Karpas-422 (cell line): ENCODE measurements around the gene INSIG1. TPM values are rescaled to one million over a fixed set of nuclear protein-coding genes. Genes with fewer than 3 reads are reported as not detected.

ENCODE experiments used
- DNase-seq: peaks from one replicate; pipeline ENCODE4 v3.0.0-alpha.2; 2015
- H2AFZ ChIP-seq: fragments of 200-600 bp; sonication (generic); 2 replicates; pipeline ENCODE4 v1.6.1; 2014; ENCODE audit warnings: antibody characterized with exemption, low read length, mixed read lengths
- H3K27ac ChIP-seq: fragments of 200-600 bp; sonication (generic); 2 replicates; pipeline ENCODE4 v1.5.1; 2014; ENCODE audit warnings: mild to moderate bottlenecking, low read length, moderate library complexity
- H3K27me3 ChIP-seq: fragments of 200-600 bp; sonication (generic); 2 replicates; pipeline ENCODE4 v1.6.1; 2014; ENCODE audit warnings: low read length, mixed read lengths
- H3K36me3 ChIP-seq: fragments of 200-600 bp; sonication (generic); 2 replicates; pipeline ENCODE4 v1.6.1; 2014; ENCODE audit warnings: low read length, mixed read lengths; ENCODE audit not compliant: insufficient read depth
- H3K4me1 ChIP-seq: fragments of 200-600 bp; sonication (generic); 2 replicates; pipeline ENCODE4 v1.6.1; 2014; ENCODE audit warnings: mild to moderate bottlenecking, low read length, mixed read lengths
- H3K4me2 ChIP-seq: fragments of 200-600 bp; sonication (generic); 2 replicates; pipeline ENCODE4 v1.6.1; 2014; ENCODE audit warnings: low read length, low read depth, mild to moderate bottlenecking; ENCODE audit not compliant: poor library complexity, severe bottlenecking
- H3K4me3 ChIP-seq: fragments of 200-600 bp; sonication (generic); 2 replicates; pipeline ENCODE4 v1.5.1; 2014; ENCODE audit warnings: mild to moderate bottlenecking, antibody characterized with exemption, low read length, mixed read lengths
- H3K79me2 ChIP-seq: fragments of 200-600 bp; sonication (generic); 2 replicates; pipeline ENCODE4 v1.6.1; 2014; ENCODE audit warnings: mild to moderate bottlenecking, low read length, mixed read lengths
- H3K9ac ChIP-seq: fragments of 200-600 bp; sonication (generic); 2 replicates; pipeline ENCODE4 v1.6.0; 2014; ENCODE audit warnings: low read length
- H3K9me2 ChIP-seq: fragments of 200-600 bp; sonication (generic), shearing (Covaris generic); replicated peaks from 2 replicates; pipeline ENCODE4 v1.6.0; 2014; ENCODE audit warnings: mild to moderate bottlenecking, low read length, moderate library complexity; ENCODE audit not compliant: insufficient read depth
- H3K9me3 ChIP-seq: fragments of 300-700, 200-600 bp; sonication (generic); 2 replicates; pipeline ENCODE4 v1.6.1; 2014; ENCODE audit warnings: low read length, mixed read lengths
- H4K20me1 ChIP-seq: fragments of 200-600 bp; sonication (generic); 2 replicates; pipeline ENCODE4 v1.6.1; 2014; ENCODE audit warnings: mild to moderate bottlenecking, antibody characterized with exemption, low read length, low read depth; ENCODE audit not compliant: insufficient read depth
- total RNA-seq: library from RNA; depleted of rRNA; stranded (reverse); fragments of >200 nt; shearing (Covaris generic); gene quantifications from 2 replicates; pipeline ENCODE4 v1.2.3, GENCODE V29; 2014; ENCODE audit warnings: low replicate concordance

INSIG1 gene
- total RNA-seq, 1 experiment from 2014 or later = 249 TPM

GRCh38 chr7:155298288-155298833 is 683 bp downstream of the INSIG1 start:
- H3K9me2 ChIP-seq = no peaks in the 10 kb centered on the region
- peaks cover 44% of the 10 kb centered on the region for H4K20me1 ChIP-seq
- H3K4me2 ChIP-seq = peak overlapping the region; percentile 87
- no peak overlapping the region for H2AFZ ChIP-seq
- H3K9me3 ChIP-seq = no peaks in the 10 kb centered on the region
- no peaks in the 10 kb centered on the region for H3K27me3 ChIP-seq
- peaks cover 38% of the 10 kb centered on the region for H3K36me3 ChIP-seq
- peak overlapping the region; percentile 88 for H3K27ac ChIP-seq
- H3K79me2 ChIP-seq = peaks cover 46% of the 10 kb centered on the region
- peak overlapping the region; percentile 94 for H3K4me3 ChIP-seq
- no peak for DNase-seq
- peak overlapping the region; percentile 94 for H3K9ac ChIP-seq
- peaks cover 33% of the 10 kb centered on the region for H3K4me1 ChIP-seq

GRCh38 chr7:155298834-155299534 is 1.3 kb downstream of the INSIG1 start:
- Histone ChIP-seq H4K20me1 (peaks cover 50% of the 10 kb centered on the region), H3K4me1 (peaks cover 33% of the 10 kb centered on the region), H3K27me3 (no peaks in the 10 kb centered on the region), H3K79me2 (peaks cover 46% of the 10 kb centered on the region), H3K27ac (peak overlapping the region; percentile 88), H3K4me2 (peak overlapping the region; percentile 87), H3K9me2 (no peaks in the 10 kb centered on the region), H2AFZ (no peak overlapping the region), H3K9me3 (no peaks in the 10 kb centered on the region), H3K9ac (peak overlapping the region; percentile 94), H3K4me3 (peak overlapping the region; percentile 94), H3K36me3 (peaks cover 45% of the 10 kb centered on the region)
- DNase-seq = peak; percentile 98

GRCh38 chr7:155299535-155300202 is 2.0 kb downstream of the INSIG1 start:
- no peak overlapping the region for H2AFZ ChIP-seq
- H3K36me3 ChIP-seq = peaks cover 51% of the 10 kb centered on the region
- H4K20me1 ChIP-seq = peaks cover 57% of the 10 kb centered on the region
- peaks cover 33% of the 10 kb centered on the region for H3K4me1 ChIP-seq
- H3K79me2 ChIP-seq = peaks cover 46% of the 10 kb centered on the region
- H3K9me2 ChIP-seq = no peaks in the 10 kb centered on the region
- H3K4me2 ChIP-seq = peak overlapping the region; percentile 87
- H3K27ac ChIP-seq = peak overlapping the region; percentile 22
- no peaks in the 10 kb centered on the region for H3K27me3 ChIP-seq
- no peaks in the 10 kb centered on the region for H3K9me3 ChIP-seq
- DNase-seq = no peak
- peak overlapping the region; percentile 94 for H3K4me3 ChIP-seq
- H3K9ac ChIP-seq = peak overlapping the region; percentile 94

DNA sequence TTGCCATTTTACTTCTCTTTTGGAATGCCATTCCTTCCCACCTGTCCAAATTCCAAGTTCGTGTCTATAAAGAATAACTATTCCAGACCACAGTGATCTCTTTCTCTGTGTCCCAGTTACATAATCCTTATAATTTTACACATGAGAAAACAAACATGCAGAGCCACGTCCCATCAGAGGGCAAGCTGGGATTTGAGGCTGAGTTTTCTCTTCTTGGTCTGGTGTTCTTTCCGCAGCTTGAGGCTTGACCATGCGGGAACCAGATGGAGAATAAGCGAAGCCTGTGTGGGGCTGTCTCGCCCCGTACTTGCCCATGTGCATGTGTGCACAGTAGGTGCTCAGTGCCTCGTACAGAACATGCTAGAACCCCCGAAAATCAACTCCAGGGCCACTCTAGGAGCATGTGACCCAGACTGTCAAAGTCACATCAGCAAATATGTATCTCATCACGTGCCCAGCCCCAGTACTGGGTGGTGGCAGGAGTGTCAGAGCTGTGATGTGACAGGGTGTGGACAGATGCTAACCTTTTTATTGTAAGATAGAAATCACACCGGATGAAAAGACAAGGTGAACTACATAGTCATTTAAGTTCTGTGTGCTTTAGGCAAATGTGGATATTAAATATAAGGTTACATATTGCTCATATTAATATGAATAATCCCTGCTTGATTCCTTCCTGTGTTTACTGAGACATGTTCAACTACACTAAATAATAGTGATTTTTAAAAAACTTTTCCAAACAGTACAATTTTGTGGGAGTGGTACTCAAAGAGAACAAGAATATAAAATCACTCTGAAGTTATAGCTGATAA is 3.2 kb downstream of the INSIG1 start:
- Histone ChIP-seq H3K36me3 (peaks cover 59% of the 10 kb centered on the region), H3K9ac (peak overlapping the region; percentile 42), H2AFZ (no peak overlapping the region), H3K79me2 (peaks cover 49% of the 10 kb centered on the region), H3K27ac (no peak overlapping the region), H3K4me2 (peak overlapping the region; percentile 87), H3K27me3 (no peaks in the 10 kb centered on the region), H3K9me2 (no peaks in the 10 kb centered on the region), H3K4me1 (peaks cover 33% of the 10 kb centered on the region), H3K9me3 (no peaks in the 10 kb centered on the region), H4K20me1 (peaks cover 65% of the 10 kb centered on the region), H3K4me3 (peak overlapping the region; percentile 94)
- DNase-seq = no peak

DNA sequence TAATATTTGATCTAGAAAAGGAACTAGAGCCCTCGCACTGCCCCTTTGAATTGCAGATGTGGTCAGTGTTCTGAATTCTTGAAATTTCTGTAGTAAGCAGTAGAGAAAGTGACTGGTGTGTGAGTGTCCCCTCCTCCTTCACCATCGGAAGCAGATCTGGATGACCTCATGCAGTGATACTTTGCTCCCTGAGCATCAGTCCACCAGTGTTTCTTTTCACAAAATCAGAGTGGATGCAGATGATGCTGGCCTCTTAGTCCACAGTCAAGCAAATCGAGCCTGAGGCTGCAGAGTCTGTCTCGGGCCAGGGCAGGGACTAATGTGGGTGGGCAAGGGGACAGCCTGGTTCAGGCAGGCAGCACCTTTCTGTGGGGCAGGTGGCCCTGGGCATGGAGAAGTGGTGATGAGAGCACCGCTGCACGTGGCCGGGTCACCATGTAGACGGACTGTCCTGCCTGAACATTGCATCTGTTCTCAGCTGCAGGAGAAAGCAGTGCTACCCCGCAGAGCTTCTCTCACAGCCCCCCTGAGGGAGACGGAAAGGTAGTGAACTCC is 5.4 kb downstream of the INSIG1 start:
- Histone ChIP-seq H3K9ac (no peak overlapping the region), H4K20me1 (peaks cover 81% of the 10 kb centered on the region), H3K4me2 (no peak overlapping the region), H3K4me1 (peaks cover 18% of the 10 kb centered on the region), H2AFZ (no peak overlapping the region), H3K4me3 (no peak overlapping the region), H3K9me2 (no peaks in the 10 kb centered on the region), H3K27ac (no peak overlapping the region), H3K27me3 (no peaks in the 10 kb centered on the region), H3K9me3 (no peaks in the 10 kb centered on the region), H3K36me3 (peaks cover 76% of the 10 kb centered on the region), H3K79me2 (peaks cover 47% of the 10 kb centered on the region)
- no peak for DNase-seq

DNA sequence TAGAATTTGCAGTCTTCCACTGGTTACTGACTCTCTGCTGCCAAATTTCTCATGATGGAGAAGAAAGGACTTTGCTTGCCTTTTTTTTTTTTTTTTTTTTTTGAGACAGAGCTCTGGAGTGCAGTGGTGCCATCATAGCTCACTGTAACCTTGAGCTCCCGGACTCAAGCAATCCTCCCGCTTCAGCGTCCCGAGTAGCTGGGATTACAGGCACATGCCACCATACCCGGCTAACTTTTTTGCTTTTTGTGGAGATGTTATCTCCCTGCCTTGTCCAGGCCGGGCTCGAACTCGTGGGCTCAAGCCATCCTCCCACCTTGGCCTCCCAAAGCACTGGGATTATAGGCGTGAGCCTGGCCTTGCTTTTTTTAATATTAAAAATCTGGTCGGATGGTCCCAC is 6.2 kb downstream of the INSIG1 start:
- no peaks in the 10 kb centered on the region for H3K9me2 ChIP-seq
- H2AFZ ChIP-seq = no peak overlapping the region
- H3K4me1 ChIP-seq = peaks cover 18% of the 10 kb centered on the region
- no peaks in the 10 kb centered on the region for H3K9me3 ChIP-seq
- no peaks in the 10 kb centered on the region for H3K27me3 ChIP-seq
- no peak overlapping the region for H3K27ac ChIP-seq
- no peak for DNase-seq
- no peak overlapping the region for H3K4me2 ChIP-seq
- H3K4me3 ChIP-seq = no peak overlapping the region
- H4K20me1 ChIP-seq = peaks cover 75% of the 10 kb centered on the region
- H3K36me3 ChIP-seq = peaks cover 83% of the 10 kb centered on the region
- no peak overlapping the region for H3K9ac ChIP-seq
- H3K79me2 ChIP-seq = peaks cover 41% of the 10 kb centered on the region

DNA sequence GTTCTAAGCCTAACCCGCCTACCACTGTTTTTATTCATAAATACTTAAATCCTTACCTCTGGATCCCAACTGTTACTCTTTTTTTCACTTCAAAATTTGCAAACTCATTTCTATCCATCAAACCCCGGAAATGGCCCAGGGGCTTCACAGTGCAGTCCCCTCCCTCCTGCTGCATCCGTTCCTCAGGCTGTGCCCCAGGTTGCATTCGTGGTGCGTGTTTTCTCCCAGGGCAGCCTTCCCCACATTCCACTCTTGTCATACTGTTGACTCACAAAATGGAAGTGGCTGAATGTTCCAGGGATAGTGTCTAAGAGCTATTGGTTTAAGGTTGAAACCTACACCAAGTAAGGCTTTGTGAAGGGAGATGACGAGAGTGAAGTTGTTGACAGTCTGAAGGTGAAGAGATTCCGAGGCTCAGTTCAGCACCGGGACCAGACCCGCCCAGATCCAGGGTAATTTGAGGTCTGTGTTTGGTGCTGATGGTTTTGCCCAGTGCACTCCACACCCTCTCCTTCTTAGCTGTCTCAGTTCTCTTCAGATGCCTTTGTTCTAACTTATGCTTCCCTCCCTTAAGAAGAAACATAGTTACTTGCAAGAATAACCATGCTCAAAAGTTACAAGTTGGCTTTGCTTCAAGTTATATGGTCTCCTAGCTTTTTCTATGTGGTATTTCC is 7.7 kb downstream of the INSIG1 start:
- Histone ChIP-seq H3K4me1 (peaks cover 6% of the 10 kb centered on the region), H4K20me1 (peaks cover 61% of the 10 kb centered on the region), H3K4me2 (no peak overlapping the region), H3K9me3 (no peaks in the 10 kb centered on the region), H3K9me2 (no peaks in the 10 kb centered on the region), H3K79me2 (peaks cover 27% of the 10 kb centered on the region), H3K36me3 (peaks cover 85% of the 10 kb centered on the region), H3K27ac (no peak overlapping the region), H2AFZ (no peak overlapping the region), H3K4me3 (no peak overlapping the region), H3K9ac (no peak overlapping the region), H3K27me3 (no peaks in the 10 kb centered on the region)
- no peak for DNase-seq
